ENCODE data around the gene PODXL2. TPM values are rescaled to one million over a fixed set of nuclear protein-coding genes. Genes with fewer than 3 reads are reported as not detected.
"Not testable (repeated sequence)": the region's sequence is repeated elsewhere in the genome, so short reads cannot be mapped to it uniquely, and the experiment has no call there.

Gene PODXL2
- total RNA-seq, 1 experiment from 2014 or later = 33.6 TPM

GRCh38 chr3:127680798-127681221, 51.8 kb downstream of the PODXL2 start (continued):
- no peak for TF ChIP-seq ZNF532 (CRISPR knock-in tag; IDR thresholded peaks at IDR 0.05; ENCODE audit: borderline replicate concordance)
- no peak for TF ChIP-seq TP53 (CRISPR knock-in tag; IDR thresholded peaks at IDR 0.05)
- no peak for TF ChIP-seq SMAD3 (CRISPR knock-in tag; IDR thresholded peaks at IDR 0.05; ENCODE audit: borderline replicate concordance)

GRCh38 chr3:127682175-127682554, 53.2 kb downstream of the PODXL2 start:
- not testable (repeated sequence) for ATAC-seq; H3K9me3 Mint-ChIP-seq; H3K27me3 Mint-ChIP-seq (ENCODE audit: low read depth); DNase-seq (ENCODE audit: low spot score); H3K27ac Mint-ChIP-seq; H3K4me3 Mint-ChIP-seq; H3K36me3 Mint-ChIP-seq; H3K4me1 Mint-ChIP-seq
- POLR2A ChIA-PET = interaction anchor here (0.6 kb wide), 1 partner anchor 9 kb away, joined by 4 read pairs; no protein-coding TSS in a partner anchor
- CTCF ChIA-PET = interaction anchor here (0.7 to 8.5 kb wide), 4 partner anchors 8 to 109 kb away, joined by 3 to 127 read pairs (median 40); no protein-coding TSS in a partner anchor

GRCh38 chr3:127682561-127682960, 53.6 kb downstream of the PODXL2 start:
- Mint-ChIP-seq H3K27me3 (ENCODE audit: low read depth) (no peaks in the 10 kb centered on the region), H3K4me3 (no peak overlapping the region), H3K27ac (no peak overlapping the region), H3K4me1 (peaks cover 9% of the 10 kb centered on the region), H3K36me3 (no peaks in the 10 kb centered on the region), H3K9me3 (no peaks in the 10 kb centered on the region)
- ChIA-PET CTCF (interaction anchor here (0.7 to 8.5 kb wide), 6 partner anchors 8 to 149 kb away, joined by 3 to 127 read pairs (median 8); no protein-coding TSS in a partner anchor), POLR2A (no interaction called here)
- DNase-seq (ENCODE audit: low spot score) = peak; percentile 40
- TF ChIP-seq SP1 (CRISPR knock-in tag; conservative IDR thresholded peaks at IDR 0.05) (no peak), SMAD4 (CRISPR knock-in tag; IDR thresholded peaks at IDR 0.05) (no peak), ZBTB21 (CRISPR knock-in tag; IDR thresholded peaks at IDR 0.05; ENCODE audit: borderline replicate concordance) (no peak), ZNF512 (CRISPR knock-in tag; IDR thresholded peaks at IDR 0.05; ENCODE audit: borderline replicate concordance) (no peak), GTF2I (CRISPR knock-in tag; conservative IDR thresholded peaks at IDR 0.05) (no peak), ZBTB43 (CRISPR knock-in tag; IDR thresholded peaks at IDR 0.05) (no peak), TP53 (CRISPR knock-in tag; IDR thresholded peaks at IDR 0.05) (no peak), CBFB (CRISPR knock-in tag; IDR thresholded peaks at IDR 0.05; ENCODE audit: low read depth) (no peak), ATF1 (CRISPR knock-in tag; IDR thresholded peaks at IDR 0.05) (no peak), PRRX2 (CRISPR knock-in tag; IDR thresholded peaks at IDR 0.05) (no peak), ZNF281 (CRISPR knock-in tag; IDR thresholded peaks at IDR 0.05) (no peak), HMGA2 (CRISPR knock-in tag; IDR thresholded peaks at IDR 0.05) (no peak)
- peak; percentile 78 for ATAC-seq
